Right lobe of liver (tissue), 6 donors: ENCODE data around the gene CDX1. TPM values are rescaled to one million over a fixed set of nuclear protein-coding genes. Genes with fewer than 3 reads are reported as not detected.

Experiments used
- ATAC-seq, 4 donors: fragments of 200-7000 bp; cut with Tn5 transposase; one replicate each; pipeline ENCODE4 v1.9.1; 2020; ENCODE audit warnings: mild to moderate bottlenecking in 4 of 4, moderate library complexity in 4 of 4
- DNase-seq, 3 donors: peaks; one replicate each; pipeline ENCODE4 v3.0.0-alpha.2; 2020
- H3K27ac ChIP-seq, 3 donors: fragments of 200-600 bp; one replicate each; pipeline ENCODE4 v1.8.0; 2022
- H3K27me3 ChIP-seq, 2 donors: fragments of 200-600 bp; one replicate each; pipeline ENCODE4 v1.8.0; 2022
- H3K36me3 ChIP-seq, 4 donors: fragments of 200-600 bp; sonication (generic) in 1 of 4; one replicate each; pipeline versions ENCODE4 v1.5.1 to v1.8.0; 2017 to 2022; ENCODE audit warnings: control low read depth in 1 of 4
- H3K4me1 ChIP-seq, 4 donors: fragments of 200-600 bp; sonication (generic) in 1 of 4; one replicate each; pipeline versions ENCODE4 v1.5.1 to v1.8.0; 2017 to 2022; ENCODE audit warnings: control low read depth in 1 of 4
- H3K4me3 ChIP-seq, 3 donors: fragments of 200-600 bp; one replicate each; pipeline ENCODE4 v1.8.0; 2022
- H3K9me3 ChIP-seq, 4 donors: fragments of 200-600 bp; sonication (generic) in 1 of 4; one replicate each; pipeline versions ENCODE4 v1.5.1 to v1.8.0; 2017 to 2022; ENCODE audit warnings: control low read depth in 1 of 4
- POLR2A ChIP-seq: fragments of 450-650 bp; IDR thresholded peaks from one replicate; pipeline ENCODE4 v1.6.1; 2017; ENCODE audit warnings: antibody characterized with exemption, mild to moderate bottlenecking
- WGBS: methylation state at CpG from one replicate; pipeline ENCODE4 v1.1.6; 2018; ENCODE audit warnings: low coverage, low lambda C conversion rate; ENCODE audit not compliant: insufficient coverage; ENCODE audit errors: missing lambda C conversion rate; 5-methylcytosine and 5-hydroxymethylcytosine counted together
- intact Hi-C, 2 donors: fragments of 100-400 bp; cut with DNase I; formaldehyde crosslinking; loops; one replicate each; pipeline versions ENCODE4 v1.11.2 to v1.14.1; 2022
- total RNA-seq, 6 experiments: library from RNA; depleted of rRNA in 2 of 6; stranded (reverse); fragments of >200 nt in 2 of 6; fragmentation: NEBNext Ultra II Directional in 3 of 6; extraction: Animal tissue kit (Norgen Biotek cat#: 25700) in 3 of 6; gene quantifications; one replicate each; pipeline versions ENCODE4 v1.1.0 to v1.2.4, GENCODE V29; 2016 to 2023
- TF ChIP-seq, protein P1 (sequence below), 4 donors: fragments of 200-600 bp in 3 of 4; fragments of 450-650 bp in 1 of 4; IDR thresholded peaks; one replicate each; pipeline versions ENCODE4 v1.5.1 to v1.8.0; 2016 to 2022; ENCODE audit warnings: antibody characterized with exemption in 4 of 4, mild to moderate bottlenecking in 2 of 4
- donor health status: DM: no; HTN: yes; CAD: no.
- donor health status: DM: no; HTN: no; CAD: no.
- donor health status: DM: no; HTN: no; CAD: no.
- donor health status: DM: no; HTN: yes; CAD: no.
- donor health status: DM: no; HTN: yes; CAD: no.

Gene CDX1
- total RNA-seq, 6 experiments from 2014 or later, result not detected

DNA sequence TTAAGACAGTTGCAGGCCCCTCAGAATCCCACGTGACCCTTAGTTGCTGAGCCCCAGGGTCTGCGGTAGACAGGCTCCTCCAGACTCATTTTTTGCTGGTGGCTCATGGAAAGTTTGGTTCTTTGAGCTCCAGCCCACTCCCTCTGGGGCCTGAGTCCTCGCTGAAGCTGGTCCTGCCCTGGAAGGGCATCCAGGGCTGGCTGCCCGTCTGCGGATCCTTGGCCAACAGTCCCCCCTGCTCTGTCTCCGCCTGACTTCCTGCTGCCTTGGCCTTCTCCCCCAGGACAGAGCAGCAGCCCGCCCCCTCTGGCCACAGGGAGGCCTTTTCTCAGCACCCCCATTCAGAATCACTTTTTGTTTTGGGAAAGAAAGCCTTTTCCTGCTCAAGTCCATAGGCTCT lies 47.7 kb downstream of the CDX1 start:
- no peak for DNase-seq
- H3K27ac ChIP-seq, result no peak overlapping the region

DNA sequence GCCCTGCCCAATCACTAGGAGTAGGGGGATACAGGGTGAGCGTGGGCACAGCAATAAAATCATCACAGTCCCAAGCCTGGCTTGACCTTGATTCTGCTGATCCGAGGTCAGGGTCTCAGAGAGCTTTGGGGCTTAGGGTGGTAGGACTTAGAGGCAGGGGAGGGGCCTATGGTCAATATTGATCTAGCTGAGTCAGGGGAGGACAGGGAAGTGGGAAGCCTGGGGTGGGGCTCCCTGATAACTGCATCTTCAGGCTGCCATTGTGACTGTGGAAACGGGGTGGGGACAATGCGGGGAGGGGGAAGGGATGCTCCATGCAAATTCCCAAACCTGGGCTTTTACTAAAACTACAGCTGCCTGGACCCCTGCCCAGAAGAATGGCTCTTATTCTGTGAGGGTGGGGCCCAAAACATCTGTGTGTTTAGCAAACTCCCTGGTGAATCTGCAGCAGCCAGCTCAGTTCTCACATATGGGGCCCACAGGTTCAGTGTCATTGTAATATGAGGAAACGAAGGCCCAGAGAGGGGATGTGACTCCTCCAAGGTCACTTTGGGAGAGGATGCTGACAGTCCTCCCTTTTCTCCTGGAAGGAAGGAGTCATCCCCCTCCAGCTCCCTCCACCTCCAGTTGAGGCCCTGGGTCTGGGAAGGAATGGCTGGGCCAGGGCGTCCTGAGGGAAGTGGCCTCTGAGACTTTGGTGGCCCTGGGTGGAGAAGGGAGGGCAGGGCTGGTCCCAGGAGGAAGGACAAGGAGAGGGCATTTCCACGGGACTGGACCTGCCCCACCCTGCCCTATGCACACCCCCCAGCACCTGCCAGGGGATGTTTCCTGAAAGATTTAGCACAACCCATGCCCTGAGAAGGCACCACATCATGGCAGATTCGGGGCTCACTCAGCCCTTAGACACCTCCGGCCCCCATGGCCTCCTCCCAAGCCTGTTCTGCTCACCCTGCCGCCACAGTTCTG lies 49.7 kb downstream of the CDX1 start:
- TF ChIP-seq, protein P1, sequence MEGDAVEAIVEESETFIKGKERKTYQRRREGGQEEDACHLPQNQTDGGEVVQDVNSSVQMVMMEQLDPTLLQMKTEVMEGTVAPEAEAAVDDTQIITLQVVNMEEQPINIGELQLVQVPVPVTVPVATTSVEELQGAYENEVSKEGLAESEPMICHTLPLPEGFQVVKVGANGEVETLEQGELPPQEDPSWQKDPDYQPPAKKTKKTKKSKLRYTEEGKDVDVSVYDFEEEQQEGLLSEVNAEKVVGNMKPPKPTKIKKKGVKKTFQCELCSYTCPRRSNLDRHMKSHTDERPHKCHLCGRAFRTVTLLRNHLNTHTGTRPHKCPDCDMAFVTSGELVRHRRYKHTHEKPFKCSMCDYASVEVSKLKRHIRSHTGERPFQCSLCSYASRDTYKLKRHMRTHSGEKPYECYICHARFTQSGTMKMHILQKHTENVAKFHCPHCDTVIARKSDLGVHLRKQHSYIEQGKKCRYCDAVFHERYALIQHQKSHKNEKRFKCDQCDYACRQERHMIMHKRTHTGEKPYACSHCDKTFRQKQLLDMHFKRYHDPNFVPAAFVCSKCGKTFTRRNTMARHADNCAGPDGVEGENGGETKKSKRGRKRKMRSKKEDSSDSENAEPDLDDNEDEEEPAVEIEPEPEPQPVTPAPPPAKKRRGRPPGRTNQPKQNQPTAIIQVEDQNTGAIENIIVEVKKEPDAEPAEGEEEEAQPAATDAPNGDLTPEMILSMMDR (IDR thresholded peaks at IDR 0.05), result no peak
- no peak for TF ChIP-seq POLR2A

More for the DNA sequence above, 47.7 kb downstream of the CDX1 start:
- ATAC-seq, result no peak
- no peak for TF ChIP-seq POLR2A
- TF ChIP-seq, protein P1 (IDR thresholded peaks at IDR 0.05), result no peak
- Histone ChIP-seq H3K27me3 (no peaks in the 10 kb centered on the region), H3K36me3 (no peaks in the 10 kb centered on the region), H3K4me3 (no peak overlapping the region), H3K9me3 (no peaks in the 10 kb centered on the region), H3K4me1 (no peaks in the 10 kb centered on the region)
- intact Hi-C loops, result loop anchor here in 1 of 2 donors (10.0 kb wide), 1 partner anchor 79 kb away; no protein-coding TSS in a partner anchor
- 63% methylated on average over 1 of the region's 7 CpGs for WGBS

DNA sequence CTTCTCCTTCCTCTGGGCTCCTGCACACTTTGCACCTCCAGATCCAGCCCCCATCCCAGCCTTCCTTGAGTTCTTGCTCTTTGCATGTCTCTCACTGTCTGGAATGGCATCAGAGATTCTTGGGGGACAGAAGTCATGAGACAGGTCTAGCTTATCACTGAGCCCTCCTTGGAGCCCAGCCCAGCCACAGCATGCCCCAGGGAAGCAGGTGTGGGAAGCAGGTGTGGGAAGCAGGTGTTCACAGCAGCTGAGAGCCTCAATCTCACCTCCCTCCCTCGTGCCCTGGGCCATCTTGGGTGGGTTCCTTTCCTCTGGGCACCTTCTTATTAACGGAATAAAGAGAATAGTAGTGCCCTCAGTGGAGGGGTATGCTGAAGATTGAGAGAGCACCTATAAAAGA lies 50.5 kb downstream of the CDX1 start:
- DNase-seq (no peak), ATAC-seq (no peak)
- no peaks in the 10 kb centered on the region for H3K9me3 ChIP-seq
- no peaks in the 10 kb centered on the region for H3K36me3 ChIP-seq
- intact Hi-C loops, result loop anchor here (5.0 to 10.0 kb wide), 2 partner anchors 55 to 82 kb away; no protein-coding TSS in a partner anchor
- no peak overlapping the region for H3K4me3 ChIP-seq
- no peak overlapping the region for H3K27ac ChIP-seq
- TF ChIP-seq, protein P1 (IDR thresholded peaks at IDR 0.05), result no peak
- no peak for TF ChIP-seq POLR2A
- H3K4me1 ChIP-seq, result no peaks in the 10 kb centered on the region
- H3K27me3 ChIP-seq, result no peaks in the 10 kb centered on the region
- 67% methylated on average over 1 of the region's 2 CpGs for WGBS

More for the DNA sequence above, 49.7 kb downstream of the CDX1 start:
- H3K4me1 ChIP-seq, result no peaks in the 10 kb centered on the region
- intact Hi-C loops, result loop anchor here (5.0 to 10.0 kb wide), 2 partner anchors 54 to 81 kb away; no protein-coding TSS in a partner anchor
- H3K27ac ChIP-seq, result no peak overlapping the region
- H3K9me3 ChIP-seq, result no peaks in the 10 kb centered on the region
- no peaks in the 10 kb centered on the region for H3K36me3 ChIP-seq
- WGBS, result 70% methylated on average over 4 of the region's 10 CpGs
- DNase-seq (no peak), ATAC-seq (no peak)
- H3K4me3 ChIP-seq, result no peak overlapping the region
- no peaks in the 10 kb centered on the region for H3K27me3 ChIP-seq

DNA sequence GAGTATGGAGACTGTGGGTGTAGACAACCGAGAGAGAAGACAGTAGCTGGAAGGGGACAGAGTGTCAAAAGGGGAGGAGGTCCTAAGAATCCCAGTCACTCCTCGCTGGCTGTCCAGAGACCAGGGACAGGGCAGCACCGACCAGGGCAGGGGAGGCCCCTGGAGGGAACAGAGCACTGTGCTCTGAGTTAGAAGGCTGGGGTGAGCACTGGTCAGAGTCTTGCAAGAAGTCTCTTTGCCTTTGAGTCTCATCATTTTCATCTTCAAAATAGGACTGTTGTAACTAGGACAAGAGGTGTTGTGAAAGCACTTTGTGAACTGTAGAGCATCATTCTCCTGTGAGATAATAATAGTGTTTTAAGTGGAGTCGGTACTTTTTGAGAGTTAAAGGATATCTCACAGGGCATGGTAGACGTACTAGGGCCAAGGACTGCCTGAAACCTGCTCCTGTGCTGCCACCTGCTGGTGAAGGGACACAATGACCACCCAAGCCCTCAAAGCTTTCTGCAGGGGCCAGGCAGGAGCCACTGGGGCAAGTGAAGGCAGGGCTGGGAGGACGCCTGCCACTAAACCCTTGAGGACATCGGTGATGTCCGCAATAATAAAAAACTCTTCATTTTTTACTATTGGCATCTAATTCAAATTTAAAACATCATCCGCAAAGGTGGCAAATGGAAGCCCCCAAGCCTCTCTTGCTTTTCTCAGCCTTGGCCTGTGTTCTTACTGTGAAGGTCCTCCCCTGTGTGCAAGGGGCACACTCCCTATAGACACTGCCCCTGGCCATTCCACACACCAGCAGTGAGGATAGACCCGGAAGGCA lies 51.5 kb downstream of the CDX1 start:
- peak; percentile 82 to 86 (median 83) for DNase-seq
- Histone ChIP-seq H3K4me3 (no peak overlapping the region), H3K27ac (no peak overlapping the region), H3K36me3 (no peaks in the 10 kb centered on the region), H3K9me3 (no peaks in the 10 kb centered on the region), H3K4me1 (no peaks in the 10 kb centered on the region), H3K27me3 (no peaks in the 10 kb centered on the region)
- ATAC-seq, result peak; percentile 91 to 99 (median 98)
- TF ChIP-seq, protein P1 (IDR thresholded peaks at IDR 0.05), result peak; percentile 87 to 94 (median 92)
- TF ChIP-seq POLR2A, result no peak
- 27% methylated on average over 9 of the region's 10 CpGs for WGBS
- intact Hi-C loops, result loop anchor here (5.0 to 10.0 kb wide), 2 partner anchors 56 to 83 kb away; no protein-coding TSS in a partner anchor
